ENCODE results near the gene CFAP210.
"Not testable (repeated sequence)": the region's sequence is repeated elsewhere in the genome, so short reads cannot be mapped to it uniquely, and the experiment has no call there.

DNA sequence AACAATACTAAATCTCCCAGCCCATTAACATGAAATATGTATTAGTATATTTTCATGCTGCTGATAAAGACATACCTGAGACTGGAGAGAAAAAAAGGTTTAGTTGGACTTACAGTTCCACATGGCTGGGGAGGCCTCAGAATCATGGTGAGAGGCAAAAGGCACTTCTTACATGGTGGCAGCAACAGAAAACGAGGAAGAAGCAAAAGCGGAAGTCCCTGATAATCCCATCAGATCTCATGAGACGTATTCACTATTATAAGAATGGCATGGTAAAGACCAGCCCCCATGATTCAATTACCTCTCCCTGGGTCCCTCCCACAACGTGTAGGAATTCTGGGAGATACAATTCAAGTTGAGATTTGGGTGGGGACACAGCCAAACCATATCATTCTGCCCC, 7.4 kb downstream of the CFAP210 start:
- TF ChIP-seq EZH2phosphoT487 (IDR thresholded peaks at IDR 0.05; ENCODE audit: low read depth, severe bottlenecking, unreplicated experiment); EZH2 (IDR thresholded peaks at IDR 0.05; ENCODE audit: borderline replicate concordance): not testable (repeated sequence)
- TF ChIP-seq, protein P1, sequence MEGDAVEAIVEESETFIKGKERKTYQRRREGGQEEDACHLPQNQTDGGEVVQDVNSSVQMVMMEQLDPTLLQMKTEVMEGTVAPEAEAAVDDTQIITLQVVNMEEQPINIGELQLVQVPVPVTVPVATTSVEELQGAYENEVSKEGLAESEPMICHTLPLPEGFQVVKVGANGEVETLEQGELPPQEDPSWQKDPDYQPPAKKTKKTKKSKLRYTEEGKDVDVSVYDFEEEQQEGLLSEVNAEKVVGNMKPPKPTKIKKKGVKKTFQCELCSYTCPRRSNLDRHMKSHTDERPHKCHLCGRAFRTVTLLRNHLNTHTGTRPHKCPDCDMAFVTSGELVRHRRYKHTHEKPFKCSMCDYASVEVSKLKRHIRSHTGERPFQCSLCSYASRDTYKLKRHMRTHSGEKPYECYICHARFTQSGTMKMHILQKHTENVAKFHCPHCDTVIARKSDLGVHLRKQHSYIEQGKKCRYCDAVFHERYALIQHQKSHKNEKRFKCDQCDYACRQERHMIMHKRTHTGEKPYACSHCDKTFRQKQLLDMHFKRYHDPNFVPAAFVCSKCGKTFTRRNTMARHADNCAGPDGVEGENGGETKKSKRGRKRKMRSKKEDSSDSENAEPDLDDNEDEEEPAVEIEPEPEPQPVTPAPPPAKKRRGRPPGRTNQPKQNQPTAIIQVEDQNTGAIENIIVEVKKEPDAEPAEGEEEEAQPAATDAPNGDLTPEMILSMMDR (IDR thresholded peaks at IDR 0.05; ENCODE audit: poor library complexity) = not testable (repeated sequence)
